Measurements from ENCODE around the gene FAM53B. TPM values are rescaled to one million over a fixed set of nuclear protein-coding genes. Genes with fewer than 3 reads are reported as not detected.

FAM53B gene
- total and polyA plus RNA-seq, 7 experiments from 2014 or later: 3.9 to 51.5 (median 27.7) TPM

- peak overlapping the region in 9 of 10 donors; percentile 74 to 93 (median 82) for H3K4me3 Mint-ChIP-seq
- H3K4me3 ChIP-seq (ENCODE audit: low read length): peak overlapping the region; percentile 37
Measured at GRCh38 chr10:124679401-124679800, 64.8 kb downstream of the FAM53B start.

DNA sequence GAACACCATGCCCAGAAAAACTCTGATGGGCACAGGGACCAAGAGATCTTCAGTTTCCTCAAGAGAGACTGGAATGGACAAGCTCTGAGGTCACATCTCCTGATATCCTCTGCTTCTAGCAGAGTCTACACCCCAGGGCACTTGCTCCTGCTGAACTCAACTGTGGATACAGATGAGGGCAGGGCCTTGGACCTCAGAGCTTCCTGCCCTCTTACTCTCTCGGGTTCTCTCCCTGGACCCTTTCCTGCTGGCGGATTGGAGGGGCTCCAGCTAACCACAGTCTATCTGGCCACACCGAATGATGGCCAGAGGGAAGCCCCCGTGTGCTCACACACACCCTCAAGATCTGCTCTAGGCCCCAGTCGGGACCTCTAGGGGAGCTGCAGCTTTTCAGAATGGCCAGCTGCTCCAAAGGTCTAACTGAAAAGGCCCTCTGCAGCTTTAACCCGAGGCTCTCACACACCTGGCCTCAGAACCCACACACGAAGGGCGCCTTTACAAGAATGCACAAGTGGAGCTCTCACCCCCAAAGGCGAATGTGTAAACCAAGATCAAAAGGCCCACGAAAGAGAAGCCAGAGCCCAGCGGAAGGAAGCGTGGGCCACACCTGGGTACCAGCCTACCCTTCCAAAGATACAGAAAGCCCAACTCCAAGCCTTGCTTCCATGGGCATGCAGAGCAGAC lies 65.5 kb downstream of the FAM53B start:
- no peaks in the 10 kb centered on the region for H3K27me3 ChIP-seq (ENCODE audit: control insufficient read depth in 2 of 2, insufficient read depth in 2 of 2, low read length in 2 of 2)
- Mint-ChIP-seq H3K9me3 (no peaks in the 10 kb centered on the region), H3K4me1 (peaks cover 52 to 94% (median 85%) of the 10 kb centered on the region in 7 donors), H3K36me3 (peaks cover 4 to 32% (median 16%) of the 10 kb centered on the region in 5 donors), H3K27ac (peak overlapping the region; percentile 79 to 97 (median 91)), H3K27me3 (no peaks in the 10 kb centered on the region), H3K4me3 (peak overlapping the region; percentile 70 to 93 (median 81))
- CTCF ChIA-PET: interaction anchor here (0.8 to 3.4 kb wide), 11 partner anchors 11 to 63 kb away, joined by 3 to 22 read pairs (median 5); no protein-coding TSS in a partner anchor
- peak overlapping the region; percentile 37 for H3K4me3 ChIP-seq (ENCODE audit: low read length)
- POLR2A ChIA-PET: interaction anchor here (0.6 to 3.0 kb wide), 15 partner anchors 14 to 62 kb away, joined by 3 to 18 read pairs (median 5); no protein-coding TSS in a partner anchor
- no peaks in the 10 kb centered on the region for H3K9me3 ChIP-seq (ENCODE audit: control insufficient read depth in 2 of 3, low read length in 3 of 3)
- DNase-seq: peak in 7 of 9 donors; percentile 33 to 73 (median 64)
- intact Hi-C loops (cut with micrococcal nuclease): loop anchor here in 1 of 2 donors (1.0 to 5.0 kb wide), 5 partner anchors 8 to 41 kb away; no protein-coding TSS in a partner anchor
- ATAC-seq: peak; percentile 78
- H3K4me1 ChIP-seq (ENCODE audit: control insufficient read depth in 2 of 2, insufficient read depth in 2 of 2, low read length in 2 of 2): peaks cover 76 to 91% of the 10 kb centered on the region in 2 donors
- peaks cover 0 to 15% (median 11%) of the 10 kb centered on the region in 3 experiments for H3K36me3 ChIP-seq (ENCODE audit: control insufficient read depth in 2 of 3, insufficient read depth in 3 of 3, low read length in 3 of 3)
- peak overlapping the region; percentile 47 for H3K27ac ChIP-seq (ENCODE audit: low read depth, low read length)

More at GRCh38 chr10:124679401-124679800, 64.8 kb downstream of the FAM53B start:
- ChIA-PET POLR2A (interaction anchor here (1.0 to 3.0 kb wide), 15 partner anchors 11 to 61 kb away, joined by 3 to 18 read pairs (median 6); no protein-coding TSS in a partner anchor), CTCF (interaction anchor here (0.8 to 3.4 kb wide), 12 partner anchors 10 to 57 kb away, joined by 3 to 22 read pairs (median 4); no protein-coding TSS in a partner anchor)
- Histone ChIP-seq H3K36me3 (ENCODE audit: control insufficient read depth in 2 of 3, insufficient read depth in 3 of 3, low read length in 3 of 3) (peaks cover 0 to 15% (median 11%) of the 10 kb centered on the region in 3 experiments), H3K27me3 (ENCODE audit: control insufficient read depth in 2 of 2, insufficient read depth in 2 of 2, low read length in 2 of 2) (no peaks in the 10 kb centered on the region), H3K9me3 (ENCODE audit: control insufficient read depth in 2 of 3, low read length in 3 of 3) (no peaks in the 10 kb centered on the region), H3K27ac (ENCODE audit: low read depth, low read length) (peak overlapping the region; percentile 47), H3K4me1 (ENCODE audit: control insufficient read depth in 2 of 2, insufficient read depth in 2 of 2, low read length in 2 of 2) (peaks cover 76 to 91% of the 10 kb centered on the region in 2 donors)
- peak overlapping the region in 8 of 9 donors; percentile 79 to 97 (median 92) for H3K27ac Mint-ChIP-seq
- intact Hi-C loops (cut with micrococcal nuclease): loop anchor here in 1 of 2 donors (1.0 to 5.0 kb wide), 4 partner anchors 17 to 42 kb away; no protein-coding TSS in a partner anchor
- H3K4me1 Mint-ChIP-seq: peaks cover 55 to 94% (median 85%) of the 10 kb centered on the region in 7 donors
- peaks cover 4 to 33% (median 16%) of the 10 kb centered on the region in 5 donors for H3K36me3 Mint-ChIP-seq
- DNase-seq (no peak), ATAC-seq (no peak)
- no peaks in the 10 kb centered on the region for H3K9me3 Mint-ChIP-seq
- H3K27me3 Mint-ChIP-seq: no peaks in the 10 kb centered on the region

GRCh38 chr10:124677749-124678556 lies 66.2 kb downstream of the FAM53B start:
- CTCF ChIA-PET: interaction anchor here (0.8 to 3.4 kb wide), 7 partner anchors 28 to 64 kb away, joined by 3 to 22 read pairs (median 5); no protein-coding TSS in a partner anchor
- no peaks in the 10 kb centered on the region for H3K27me3 Mint-ChIP-seq
- intact Hi-C loops (cut with micrococcal nuclease): loop anchor here in 1 of 2 donors (1.0 to 5.0 kb wide), 2 partner anchors 8 to 41 kb away; no protein-coding TSS in a partner anchor
- Histone ChIP-seq H3K4me1 (ENCODE audit: control insufficient read depth in 2 of 2, insufficient read depth in 2 of 2, low read length in 2 of 2) (peaks cover 77 to 91% of the 10 kb centered on the region in 2 donors), H3K9me3 (ENCODE audit: control insufficient read depth in 2 of 3, low read length in 3 of 3) (no peaks in the 10 kb centered on the region), H3K27ac (ENCODE audit: low read depth, low read length) (peak overlapping the region; percentile 47), H3K36me3 (ENCODE audit: control insufficient read depth in 2 of 3, insufficient read depth in 3 of 3, low read length in 3 of 3) (peaks cover 0 to 15% (median 11%) of the 10 kb centered on the region in 3 experiments), H3K4me3 (ENCODE audit: low read length) (peak overlapping the region; percentile 37), H3K27me3 (ENCODE audit: control insufficient read depth in 2 of 2, insufficient read depth in 2 of 2, low read length in 2 of 2) (no peaks in the 10 kb centered on the region)
- peak overlapping the region; percentile 70 to 93 (median 81) for H3K4me3 Mint-ChIP-seq
- ATAC-seq (no peak), DNase-seq (no peak)
- no peaks in the 10 kb centered on the region for H3K9me3 Mint-ChIP-seq
- POLR2A ChIA-PET: interaction anchor here (0.6 to 7.8 kb wide), 16 partner anchors 8 to 63 kb away, joined by 3 to 74 read pairs (median 6); no protein-coding TSS in a partner anchor
- H3K4me1 Mint-ChIP-seq: peaks cover 53 to 94% (median 85%) of the 10 kb centered on the region in 7 donors
- peaks cover 4 to 32% (median 16%) of the 10 kb centered on the region in 5 donors for H3K36me3 Mint-ChIP-seq
- peak overlapping the region; percentile 79 to 97 (median 91) for H3K27ac Mint-ChIP-seq

DNA sequence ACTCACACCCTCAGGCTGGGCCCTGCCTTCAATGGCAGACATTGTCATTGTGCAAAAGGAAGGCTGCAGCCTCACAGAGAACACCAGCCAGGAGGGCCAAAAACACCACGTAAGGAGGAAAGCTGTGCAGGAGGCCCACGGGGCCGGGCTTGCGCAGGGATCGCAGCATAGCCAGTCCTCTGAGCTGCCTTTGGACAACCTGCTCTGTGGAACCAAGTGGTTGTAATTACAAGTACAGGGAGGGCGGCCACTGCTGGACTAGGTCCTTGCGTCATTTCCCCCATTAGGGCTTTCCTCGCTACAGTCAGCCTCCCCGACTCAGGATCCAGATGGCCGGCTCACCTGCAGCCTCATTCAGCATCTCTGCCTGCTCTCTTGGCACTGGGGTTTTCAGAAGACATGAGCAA lies 66.9 kb downstream of the FAM53B start:
- intact Hi-C loops (cut with micrococcal nuclease): loop anchor here in 1 of 2 donors (5.0 kb wide), 1 partner anchor 40 kb away; no protein-coding TSS in a partner anchor
- H3K27ac ChIP-seq (ENCODE audit: low read depth, low read length): no peak overlapping the region
- no peaks in the 10 kb centered on the region for H3K27me3 ChIP-seq (ENCODE audit: control insufficient read depth in 2 of 2, insufficient read depth in 2 of 2, low read length in 2 of 2)
- H3K4me3 ChIP-seq (ENCODE audit: low read length): no peak overlapping the region
- no peak for DNase-seq
- H3K9me3 ChIP-seq (ENCODE audit: control insufficient read depth in 2 of 3, low read length in 3 of 3): no peaks in the 10 kb centered on the region
- ChIA-PET POLR2A (interaction anchor here (0.7 to 7.8 kb wide), 8 partner anchors 9 to 45 kb away, joined by 3 to 74 read pairs (median 5); no protein-coding TSS in a partner anchor), CTCF (interaction anchor here (0.6 kb wide), 1 partner anchor 52 kb away, joined by 3 read pairs; no protein-coding TSS in a partner anchor)
- no peaks in the 10 kb centered on the region for H3K27me3 Mint-ChIP-seq
- H3K36me3 ChIP-seq (ENCODE audit: control insufficient read depth in 2 of 3, insufficient read depth in 3 of 3, low read length in 3 of 3): peaks cover 0 to 15% (median 11%) of the 10 kb centered on the region in 3 experiments
- peaks cover 59 to 95% (median 87%) of the 10 kb centered on the region in 7 donors for H3K4me1 Mint-ChIP-seq
- no peaks in the 10 kb centered on the region for H3K9me3 Mint-ChIP-seq
- H3K27ac Mint-ChIP-seq: peak overlapping the region; percentile 47 to 97 (median 91)
- H3K4me1 ChIP-seq (ENCODE audit: control insufficient read depth in 2 of 2, insufficient read depth in 2 of 2, low read length in 2 of 2): peaks cover 79 to 92% of the 10 kb centered on the region in 2 donors
- ATAC-seq: no peak
- H3K4me3 Mint-ChIP-seq: peak overlapping the region; percentile 15 to 93 (median 81)
- H3K36me3 Mint-ChIP-seq: peaks cover 4 to 34% (median 16%) of the 10 kb centered on the region in 5 donors

- no peaks in the 10 kb centered on the region for H3K9me3 ChIP-seq (ENCODE audit: control insufficient read depth in 2 of 3, low read length in 3 of 3)
- Mint-ChIP-seq H3K27ac (peak overlapping the region in 8 of 9 donors; percentile 36 to 97 (median 92)), H3K9me3 (no peaks in the 10 kb centered on the region), H3K4me1 (peaks cover 63 to 100% (median 95%) of the 10 kb centered on the region in 7 donors), H3K36me3 (peaks cover 4 to 32% (median 15%) of the 10 kb centered on the region in 5 donors), H3K27me3 (no peaks in the 10 kb centered on the region), H3K4me3 (peak overlapping the region in 9 of 10 donors; percentile 51 to 93 (median 74))
- ATAC-seq (no peak), DNase-seq (no peak)
- H3K27ac ChIP-seq (ENCODE audit: low read depth, low read length): no peak overlapping the region
- ChIA-PET CTCF (interaction anchor here (0.6 to 2.9 kb wide), 5 partner anchors 8 to 65 kb away, joined by 3 to 10 read pairs (median 3); no protein-coding TSS in a partner anchor), POLR2A (interaction anchor here (0.7 to 7.8 kb wide), 10 partner anchors 9 to 46 kb away, joined by 3 to 74 read pairs (median 5); no protein-coding TSS in a partner anchor)
- intact Hi-C loops (cut with micrococcal nuclease): loop anchor here in 1 of 2 donors (5.0 kb wide), 1 partner anchor 39 kb away; no protein-coding TSS in a partner anchor
- no peaks in the 10 kb centered on the region for H3K27me3 ChIP-seq (ENCODE audit: control insufficient read depth in 2 of 2, insufficient read depth in 2 of 2, low read length in 2 of 2)
- peaks cover 87 to 96% of the 10 kb centered on the region in 2 donors for H3K4me1 ChIP-seq (ENCODE audit: control insufficient read depth in 2 of 2, insufficient read depth in 2 of 2, low read length in 2 of 2)
- no peak overlapping the region for H3K4me3 ChIP-seq (ENCODE audit: low read length)
- peaks cover 0 to 10% (median 9%) of the 10 kb centered on the region in 3 experiments for H3K36me3 ChIP-seq (ENCODE audit: control insufficient read depth in 2 of 3, insufficient read depth in 3 of 3, low read length in 3 of 3)
Measured at GRCh38 chr10:124676416-124677062, 67.6 kb downstream of the FAM53B start.

Data from naive thymus-derived CD4-positive, alpha-beta T cell (primary cell).